Left lung (tissue), 10 donors: ENCODE measurements around the gene ALKBH2. TPM values are rescaled to one million over a fixed set of nuclear protein-coding genes. Genes with fewer than 3 reads are reported as not detected.
A peak's percentile ranks its signal among the peaks of the same experiment; 100 is the strongest.

Source experiments
- ATAC-seq: fragments of 200-7000 bp; cut with Tn5 transposase; one replicate; pipeline ENCODE4 v1.9.1; 2020; ENCODE audit warnings: moderate library complexity
- DNase-seq, 4 donors: peaks; one replicate each; pipeline ENCODE4 v3.0.0-alpha.2; 2013 to 2020
- H3K27ac ChIP-seq, 2 donors: fragments of 200-600 bp; sonication (generic) in 1 of 2; one replicate each; pipeline versions ENCODE4 v1.5.0 to v1.8.0; 2020 to 2021
- H3K27me3 ChIP-seq, 2 donors: fragments of 200-600 bp; sonication (generic) in 1 of 2; one replicate each; pipeline versions ENCODE4 v1.5.0 to v1.8.0; 2020 to 2021
- H3K36me3 ChIP-seq, 2 donors: fragments of 200-600 bp; sonication (generic) in 1 of 2; one replicate each; pipeline versions ENCODE4 v1.5.0 to v1.8.0; 2020 to 2021
- H3K4me1 ChIP-seq, 2 donors: fragments of 200-600 bp; one replicate each; pipeline ENCODE4 v1.8.0; 2021
- H3K4me3 ChIP-seq, 2 donors: fragments of 200-600 bp; sonication (generic) in 1 of 2; one replicate each; pipeline versions ENCODE4 v1.5.0 to v1.8.0; 2020 to 2021; ENCODE audit warnings: mild to moderate bottlenecking in 1 of 2
- H3K9me3 ChIP-seq, 2 donors: fragments of 200-600 bp; sonication (generic) in 1 of 2; one replicate each; pipeline versions ENCODE4 v1.5.0 to v1.8.0; 2020 to 2021
- intact Hi-C, 2 donors: fragments of 100-400 bp; cut with DNase I; formaldehyde crosslinking; loops; one replicate each; pipeline versions ENCODE4 v1.11.2 to v1.14.2; 2022
- polyA plus RNA-seq, 6 donors: library from polyadenylated mRNA; unstranded; fragments of 120-200 nt; gene quantifications; one replicate each; pipeline ENCODE4 v1.2.1, GENCODE V29; 2013; ENCODE audit not compliant: insufficient read length in 6 of 6
- total RNA-seq, 2 donors: library from RNA; stranded (reverse); fragmentation: NEBNext Ultra II Directional; extraction: Animal tissue kit (Norgen Biotek cat#: 25700); gene quantifications; one replicate each; pipeline ENCODE4 v1.2.1, GENCODE V29; 2021
- TF ChIP-seq, protein P1 (sequence below), 2 donors: fragments of 200-600 bp; sonication (generic) in 1 of 2; IDR thresholded peaks; one replicate each; pipeline versions ENCODE4 v1.5.0 to v1.8.0; 2021; ENCODE audit warnings: antibody characterized with exemption in 2 of 2
- donor health status: DM: no; HTN: yes; CAD: no.
- donor health status: DM: no; HTN: no; CAD: no.

ALKBH2 gene
- total and polyA plus RNA-seq, 8 donors: 7.3 to 32.5 (median 28.0) TPM

DNA sequence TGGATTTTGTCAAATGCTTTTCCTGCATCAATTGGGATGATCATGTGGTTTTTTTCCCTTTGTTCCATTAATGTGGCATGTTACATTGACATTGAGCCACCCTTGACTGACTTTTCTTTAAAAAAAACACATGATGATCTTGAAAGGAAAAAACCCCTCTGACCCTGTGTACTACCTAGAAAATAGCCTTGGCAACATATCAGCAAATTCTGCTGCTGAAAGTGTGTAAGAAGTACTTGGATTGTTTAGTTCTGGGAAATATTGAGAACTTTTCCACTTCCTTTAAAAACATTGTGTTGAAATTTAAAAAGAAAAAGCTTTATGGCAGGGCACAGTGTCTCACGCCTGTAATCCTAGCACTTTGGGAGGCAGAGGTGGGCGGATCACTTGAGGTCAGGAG, 43.8 kb upstream of the ALKBH2 start:
- intact Hi-C loops: no loop called here
- ATAC-seq: no peak
- Histone ChIP-seq H3K27me3 (no peaks in the 10 kb centered on the region), H3K4me1 (no peaks in the 10 kb centered on the region), H3K36me3 (no peaks in the 10 kb centered on the region), H3K4me3 (no peak overlapping the region), H3K27ac (no peak overlapping the region), H3K9me3 (no peaks in the 10 kb centered on the region)
- TF ChIP-seq, protein P1, sequence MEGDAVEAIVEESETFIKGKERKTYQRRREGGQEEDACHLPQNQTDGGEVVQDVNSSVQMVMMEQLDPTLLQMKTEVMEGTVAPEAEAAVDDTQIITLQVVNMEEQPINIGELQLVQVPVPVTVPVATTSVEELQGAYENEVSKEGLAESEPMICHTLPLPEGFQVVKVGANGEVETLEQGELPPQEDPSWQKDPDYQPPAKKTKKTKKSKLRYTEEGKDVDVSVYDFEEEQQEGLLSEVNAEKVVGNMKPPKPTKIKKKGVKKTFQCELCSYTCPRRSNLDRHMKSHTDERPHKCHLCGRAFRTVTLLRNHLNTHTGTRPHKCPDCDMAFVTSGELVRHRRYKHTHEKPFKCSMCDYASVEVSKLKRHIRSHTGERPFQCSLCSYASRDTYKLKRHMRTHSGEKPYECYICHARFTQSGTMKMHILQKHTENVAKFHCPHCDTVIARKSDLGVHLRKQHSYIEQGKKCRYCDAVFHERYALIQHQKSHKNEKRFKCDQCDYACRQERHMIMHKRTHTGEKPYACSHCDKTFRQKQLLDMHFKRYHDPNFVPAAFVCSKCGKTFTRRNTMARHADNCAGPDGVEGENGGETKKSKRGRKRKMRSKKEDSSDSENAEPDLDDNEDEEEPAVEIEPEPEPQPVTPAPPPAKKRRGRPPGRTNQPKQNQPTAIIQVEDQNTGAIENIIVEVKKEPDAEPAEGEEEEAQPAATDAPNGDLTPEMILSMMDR (IDR thresholded peaks at IDR 0.05): no peak
- no peak for DNase-seq

DNA sequence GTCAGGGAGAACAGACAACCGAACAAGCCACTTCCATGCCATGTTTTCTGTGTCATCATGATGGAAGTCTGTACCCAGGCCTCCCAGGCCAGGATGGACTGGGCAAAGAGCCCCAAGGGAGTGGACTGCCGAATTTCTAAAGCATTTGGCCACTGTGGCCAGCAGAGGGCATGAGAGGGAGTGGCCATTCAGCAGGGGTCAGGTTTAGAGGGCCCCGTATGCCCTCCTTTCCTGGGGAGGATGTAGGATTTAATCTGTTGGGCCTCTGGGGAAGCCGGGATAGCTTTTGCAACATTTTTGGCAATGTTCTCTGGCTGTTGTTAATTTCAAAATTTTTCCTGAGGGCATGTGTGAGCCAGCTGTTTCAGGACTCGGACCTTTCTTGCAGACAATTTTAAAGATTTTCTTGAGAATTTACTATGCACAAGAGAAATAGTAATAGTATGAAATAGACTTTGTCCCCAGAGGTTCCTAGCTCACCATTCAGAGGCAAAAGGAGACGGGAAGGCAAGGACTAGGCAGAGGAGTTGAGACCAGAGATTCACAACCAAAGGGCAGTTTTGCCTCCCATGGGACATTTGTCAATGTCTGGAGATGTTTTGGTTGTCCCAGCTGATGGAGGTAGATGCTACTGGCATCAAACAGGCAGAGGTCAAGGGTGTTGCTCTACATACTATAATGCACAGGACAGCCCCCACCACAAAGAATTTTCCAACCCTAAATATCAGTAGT, 41.1 kb upstream of the ALKBH2 start:
- no peak overlapping the region for H3K27ac ChIP-seq
- H3K4me3 ChIP-seq: no peak overlapping the region
- H3K36me3 ChIP-seq: no peaks in the 10 kb centered on the region
- TF ChIP-seq, protein P1 (IDR thresholded peaks at IDR 0.05): peak; percentile 31 to 39
- no peaks in the 10 kb centered on the region for H3K27me3 ChIP-seq
- intact Hi-C loops: no loop called here
- H3K4me1 ChIP-seq: no peaks in the 10 kb centered on the region
- H3K9me3 ChIP-seq: no peaks in the 10 kb centered on the region
- DNase-seq (peak in 1 of 4 donors; percentile 48), ATAC-seq (peak; percentile 71)

DNA sequence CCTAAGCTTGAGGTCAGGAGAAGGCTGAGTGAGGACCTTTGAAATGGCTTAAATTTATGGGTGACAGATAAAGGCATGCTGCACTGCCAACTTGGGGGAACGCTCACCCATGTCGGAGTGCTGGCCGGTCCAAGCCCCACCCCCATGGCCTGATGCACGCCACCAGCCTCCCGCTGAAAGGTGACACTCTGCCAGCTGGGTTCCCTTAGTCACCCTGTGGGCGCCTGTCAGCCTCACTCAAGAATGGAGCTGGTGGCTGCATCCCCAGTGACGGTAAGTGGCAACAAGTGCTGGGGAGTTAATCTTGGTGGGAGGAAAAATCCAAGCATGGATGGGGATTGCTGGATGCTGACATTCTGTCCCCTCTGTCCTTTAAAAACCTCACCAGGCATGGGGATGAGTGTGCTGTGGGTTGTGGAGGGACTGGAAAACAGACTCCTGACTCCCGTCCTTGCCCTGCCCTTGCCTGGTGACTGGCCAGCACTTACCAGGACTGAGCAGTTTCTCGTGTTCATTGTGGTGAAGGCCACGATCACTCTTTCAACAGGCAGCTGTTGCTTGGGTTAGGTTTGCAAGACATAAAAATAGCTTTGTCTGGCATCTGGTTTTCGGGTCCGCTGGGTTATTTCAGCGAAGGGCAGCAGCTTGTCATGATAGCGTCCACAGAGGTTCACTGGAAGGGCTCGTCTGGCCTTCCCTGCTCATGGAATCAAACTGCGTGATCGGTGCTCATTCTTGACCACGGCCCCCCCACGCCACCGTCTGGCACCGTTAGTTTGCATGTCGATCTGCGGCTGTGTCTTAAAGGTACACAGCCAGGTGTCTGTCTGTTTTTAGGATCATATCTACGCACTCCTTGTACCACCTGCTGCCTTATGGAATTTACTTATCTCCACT, 38.1 kb upstream of the ALKBH2 start:
- ATAC-seq (peak; percentile 37), DNase-seq (no peak)
- Histone ChIP-seq H3K9me3 (no peaks in the 10 kb centered on the region), H3K36me3 (no peaks in the 10 kb centered on the region), H3K4me1 (no peaks in the 10 kb centered on the region), H3K4me3 (no peak overlapping the region), H3K27ac (no peak overlapping the region), H3K27me3 (no peaks in the 10 kb centered on the region)
- TF ChIP-seq, protein P1 (IDR thresholded peaks at IDR 0.05): no peak
- intact Hi-C loops: no loop called here

DNA sequence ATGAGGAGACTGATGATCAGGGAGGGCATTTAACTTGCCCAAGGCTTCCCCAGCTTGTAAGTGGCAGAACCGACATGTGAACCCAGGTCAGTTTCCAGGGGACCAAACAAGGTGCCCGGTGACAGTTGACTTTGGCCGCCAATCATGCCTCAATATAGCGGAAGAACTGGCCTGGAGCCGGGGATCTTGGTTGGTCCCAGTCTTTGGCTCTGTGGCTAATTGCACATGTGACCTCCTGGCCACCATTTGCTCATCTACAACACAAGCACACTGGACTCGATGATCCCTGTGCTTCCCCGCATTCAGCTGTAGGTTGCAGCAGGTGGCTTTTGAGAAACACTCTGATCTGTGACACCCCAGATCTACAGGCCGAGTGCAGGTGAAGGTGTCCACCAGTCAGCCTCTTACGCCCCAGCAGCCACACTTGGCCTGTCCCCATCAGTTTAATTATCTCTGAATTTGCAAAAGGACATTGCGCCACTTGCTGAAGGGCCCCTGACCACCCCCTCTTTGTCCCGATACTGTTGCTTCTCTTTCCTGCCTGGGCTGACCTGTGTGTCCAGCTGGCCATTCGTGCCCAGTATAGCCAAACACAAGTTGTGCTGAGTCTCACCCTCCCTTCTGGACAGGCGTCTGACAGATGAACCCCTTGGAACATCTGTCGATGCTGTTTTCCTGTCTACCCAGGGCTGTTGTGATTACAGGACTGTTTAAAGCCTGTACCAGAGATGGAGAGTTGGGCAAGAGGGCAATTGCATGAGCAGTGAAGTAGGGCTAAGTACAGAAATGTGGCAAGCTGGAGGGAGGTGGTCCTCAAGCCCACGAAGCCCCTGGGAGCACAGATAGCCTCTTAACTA, 37.3 kb upstream of the ALKBH2 start:
- Histone ChIP-seq H3K27me3 (no peaks in the 10 kb centered on the region), H3K9me3 (no peaks in the 10 kb centered on the region), H3K36me3 (no peaks in the 10 kb centered on the region), H3K4me1 (no peaks in the 10 kb centered on the region), H3K27ac (no peak overlapping the region), H3K4me3 (no peak overlapping the region)
- ATAC-seq (no peak), DNase-seq (no peak)
- TF ChIP-seq, protein P1 (IDR thresholded peaks at IDR 0.05): no peak
- intact Hi-C loops: no loop called here
